Adrenal gland (tissue), 12 donors: ENCODE data around the gene SRSF9. TPM values are rescaled to one million over a fixed set of nuclear protein-coding genes. Genes with fewer than 3 reads are reported as not detected.
A peak's percentile ranks its signal among the peaks of the same experiment; 100 is the strongest.

Experiments used
- DNase-seq, 7 donors: peaks; one replicate each; pipeline ENCODE4 v3.0.0-alpha.2; 2019 to 2020
- H3K27ac ChIP-seq, 5 donors: fragments of 200-600 bp; sonication (generic) in 4 of 5; 1 replicate in 3 of 5; 2 replicates in 2 of 5; pipeline versions ENCODE4 v1.5.1 to v1.8.0; 2016 to 2020; ENCODE audit warnings: mild to moderate bottlenecking in 1 of 5
- H3K27me3 ChIP-seq: fragments of 200-600 bp; 2 replicates; pipeline ENCODE4 v1.8.0; 2021
- H3K36me3 ChIP-seq, 2 donors: fragments of 200-600 bp; replicated peaks in 1 of 2; 1 replicate in 1 of 2; 2 replicates in 1 of 2; pipeline versions ENCODE4 v1.5.1 to v1.8.0; 2018 to 2022
- H3K4me1 ChIP-seq, 2 donors: fragments of 200-600 bp; replicated peaks in 1 of 2; 1 replicate in 1 of 2; 2 replicates in 1 of 2; pipeline versions ENCODE4 v1.5.1 to v1.8.0; 2018 to 2021
- H3K4me3 ChIP-seq, 4 donors: fragments of 200-600 bp; sonication (generic) in 3 of 4; one replicate each; pipeline ENCODE4 v1.5.1; 2016 to 2018
- H3K9me3 ChIP-seq, 3 donors: fragments of 200-600 bp; sonication (generic) in 1 of 3; replicated peaks in 1 of 3; 1 replicate in 2 of 3; 2 replicates in 1 of 3; pipeline versions ENCODE4 v1.5.1 to v1.8.0; 2016 to 2021
- CTCF ChIP-seq, 6 experiments: fragments of 450-650 bp in 4 of 6; fragments of 200-600 bp in 2 of 6; sonication (generic) in 1 of 6; IDR thresholded peaks; 1 replicate in 5 of 6; 2 replicates in 1 of 6; pipeline versions ENCODE4 v1.5.1 to v1.8.0; 2016 to 2021; ENCODE audit warnings: antibody characterized with exemption in 6 of 6, mild to moderate bottlenecking in 2 of 6, moderate library complexity in 1 of 6
- POLR2A ChIP-seq, 2 donors: fragments of 450-650 bp; IDR thresholded peaks; one replicate each; pipeline ENCODE4 v1.6.1; 2017; ENCODE audit warnings: antibody characterized with exemption in 2 of 2, mild to moderate bottlenecking in 2 of 2, moderate library complexity in 1 of 2
- WGBS, 4 donors: extraction: QIAGEN DNeasy Blood & Tissue Kit in 2 of 4; methylation state at CpG; one replicate each; pipeline versions ENCODE4 v1.1.5 to v1.1.7; 2013 to 2017; 5-methylcytosine and 5-hydroxymethylcytosine counted together
- intact Hi-C, 2 donors: fragments of 100-400 bp; cut with DNase I; formaldehyde crosslinking; loops; one replicate each; pipeline versions ENCODE4 v1.14.1 to v1.15.0; 2022 to 2023
- polyA plus RNA-seq, 3 donors: library from polyadenylated mRNA; stranded (reverse); fragments of 200-250 nt in 2 of 3; fragments of 350-450 nt in 1 of 3; fragmentation: Illumina TruSeq in 1 of 3; extraction: RNeasy Lipid Tissue Mini Kit (QIAGEN cat#74804) in 1 of 3; gene quantifications; one replicate each; pipeline ENCODE4 v1.2.3, GENCODE V29; 2013 to 2014
- total RNA-seq, 9 donors: library from RNA; depleted of rRNA in 4 of 9; stranded (reverse); fragments of >200 nt in 4 of 9; fragments of 120-200 nt in 1 of 9; fragmentation: NEBNext Ultra II Directional in 1 of 9; extraction: Animal tissue kit (Norgen Biotek cat#: 25700) in 1 of 9; gene quantifications; one replicate each; pipeline versions ENCODE4 v1.1.0 to v1.2.4, GENCODE V29; 2013 to 2023
- donor health status: healthy with polysubstance abuse.
- donor health status: Bipolar disorder and iron deficiency.
- donor health status: DM: yes; HTN: yes; CAD: no.
- donor health status: DM: no; HTN: no; CAD: no.
- donor health status: DM: no; HTN: no; CAD: no.
- donor health status: DM: yes; HTN: yes; CAD: no.

Gene SRSF9
- total and polyA plus RNA-seq, 12 donors, result 55.5 to 206 (median 112) TPM

GRCh38 chr12:120498870-120499515 is 29.4 kb upstream of the SRSF9 start:
- DNase-seq, result no peak
- Histone ChIP-seq H3K4me1 (peaks cover 15 to 22% of the 10 kb centered on the region in 2 donors), H3K9me3 (no peaks in the 10 kb centered on the region), H3K27ac (no peak overlapping the region), H3K27me3 (no peaks in the 10 kb centered on the region), H3K36me3 (peaks cover 0 to 28% of the 10 kb centered on the region in 2 donors), H3K4me3 (no peak overlapping the region)
- TF ChIP-seq POLR2A (IDR thresholded peaks at IDR 0.05) (no peak), CTCF (IDR thresholded peaks at IDR 0.05) (no peak)
- 84 to 93% (median 88%) methylated on average over 3 of the region's 3 CpGs for WGBS, 4 donors
- intact Hi-C loops, result no loop called here

GRCh38 chr12:120497524-120498150 is 28.1 kb upstream of the SRSF9 start:
- H3K27me3 ChIP-seq, result no peaks in the 10 kb centered on the region
- DNase-seq, result no peak
- intact Hi-C loops, result no loop called here
- H3K27ac ChIP-seq, result peak overlapping the region in 3 of 5 donors; percentile 63 to 90 (median 87)
- H3K4me1 ChIP-seq, result peaks cover 15 to 22% of the 10 kb centered on the region in 2 donors
- peaks cover 0 to 15% of the 10 kb centered on the region in 2 donors for H3K36me3 ChIP-seq
- WGBS, 4 donors, result 31 to 41% (median 38%) methylated on average over 9 of the region's 9 CpGs
- no peaks in the 10 kb centered on the region for H3K9me3 ChIP-seq
- H3K4me3 ChIP-seq, result peak overlapping the region in 2 of 4 donors; percentile 86 to 91
- no peak for TF ChIP-seq CTCF (IDR thresholded peaks at IDR 0.05)
- no peak for TF ChIP-seq POLR2A (IDR thresholded peaks at IDR 0.05)

- no peaks in the 10 kb centered on the region for H3K9me3 ChIP-seq
- peaks cover 15 to 22% of the 10 kb centered on the region in 2 donors for H3K4me1 ChIP-seq
- peak overlapping the region in 4 of 5 donors; percentile 63 to 90 (median 82) for H3K27ac ChIP-seq
- peak; percentile 59 to 83 (median 67) for DNase-seq
- 0 to 1% (median 0%) methylated on average over 35 to 47 of the region's 47 CpGs for WGBS, 4 donors
- peaks cover 0 to 15% of the 10 kb centered on the region in 2 donors for H3K36me3 ChIP-seq
- no peaks in the 10 kb centered on the region for H3K27me3 ChIP-seq
- TF ChIP-seq POLR2A (IDR thresholded peaks at IDR 0.05), result no peak
- TF ChIP-seq CTCF (IDR thresholded peaks at IDR 0.05), result no peak
- intact Hi-C loops, result no loop called here
- H3K4me3 ChIP-seq, result peak overlapping the region; percentile 38 to 91 (median 77)
Measured at GRCh38 chr12:120496413-120497340, 27.1 kb upstream of the SRSF9 start.
